ENCODE data around the gene TP53BP1. TPM values are rescaled to one million over a fixed set of nuclear protein-coding genes. Genes with fewer than 3 reads are reported as not detected.

The TP53BP1 gene
- total and polyA plus RNA-seq, 2 of the 13 experiments (the other 11 are each of a cell fraction or from before 2014, with no cell fraction given) = 17.1 to 17.4 TPM

GRCh38 chr15:43492673-43493601 lies at the start of gene TP53BP1 (continued):
- TF ChIP-seq ZXDC (CRISPR knock-in tag; IDR thresholded peaks at IDR 0.05) (no peak), FOSL1 (CRISPR knock-in tag; IDR thresholded peaks at IDR 0.05; ENCODE audit: borderline replicate concordance) (no peak), ZNF558 (CRISPR knock-in tag; IDR thresholded peaks at IDR 0.05; ENCODE audit: borderline replicate concordance) (no peak), ATF2 (CRISPR knock-in tag; IDR thresholded peaks at IDR 0.05) (no peak), CBX2 (IDR thresholded peaks at IDR 0.05; ENCODE audit: low read depth, low read length) (no peak), CBX2 (CRISPR knock-in tag; IDR thresholded peaks at IDR 0.05; ENCODE audit: low read depth) (no peak), ARNT (IDR thresholded peaks at IDR 0.05) (no peak), ZMYM2 (CRISPR knock-in tag; IDR thresholded peaks at IDR 0.05) (no peak), FOXK2 (IDR thresholded peaks at IDR 0.05) (no peak), ZNF678 (CRISPR knock-in tag; IDR thresholded peaks at IDR 0.05) (no peak), GLI4 (CRISPR knock-in tag; IDR thresholded peaks at IDR 0.05; ENCODE audit: borderline replicate concordance) (no peak), ZNF180 (CRISPR knock-in tag; IDR thresholded peaks at IDR 0.05; ENCODE audit: borderline replicate concordance, low read depth) (no peak), TFDP1 (CRISPR knock-in tag; IDR thresholded peaks at IDR 0.05; ENCODE audit: borderline replicate concordance) (peak; percentile 38; the same call in 1 of the 2 replicates), ZNF326 (CRISPR knock-in tag; IDR thresholded peaks at IDR 0.05; ENCODE audit: borderline replicate concordance) (no peak)
- TF ChIP-seq, protein P1, sequence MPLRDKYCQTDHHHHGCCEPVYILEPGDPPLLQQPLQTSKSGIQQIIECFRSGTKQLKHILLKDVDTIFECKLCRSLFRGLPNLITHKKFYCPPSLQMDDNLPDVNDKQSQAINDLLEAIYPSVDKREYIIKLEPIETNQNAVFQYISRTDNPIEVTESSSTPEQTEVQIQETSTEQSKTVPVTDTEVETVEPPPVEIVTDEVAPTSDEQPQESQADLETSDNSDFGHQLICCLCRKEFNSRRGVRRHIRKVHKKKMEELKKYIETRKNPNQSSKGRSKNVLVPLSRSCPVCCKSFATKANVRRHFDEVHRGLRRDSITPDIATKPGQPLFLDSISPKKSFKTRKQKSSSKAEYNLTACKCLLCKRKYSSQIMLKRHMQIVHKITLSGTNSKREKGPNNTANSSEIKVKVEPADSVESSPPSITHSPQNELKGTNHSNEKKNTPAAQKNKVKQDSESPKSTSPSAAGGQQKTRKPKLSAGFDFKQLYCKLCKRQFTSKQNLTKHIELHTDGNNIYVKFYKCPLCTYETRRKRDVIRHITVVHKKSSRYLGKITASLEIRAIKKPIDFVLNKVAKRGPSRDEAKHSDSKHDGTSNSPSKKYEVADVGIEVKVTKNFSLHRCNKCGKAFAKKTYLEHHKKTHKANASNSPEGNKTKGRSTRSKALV (CRISPR knock-in tag; IDR thresholded peaks at IDR 0.05) = no peak
- TF ChIP-seq, protein P2, sequence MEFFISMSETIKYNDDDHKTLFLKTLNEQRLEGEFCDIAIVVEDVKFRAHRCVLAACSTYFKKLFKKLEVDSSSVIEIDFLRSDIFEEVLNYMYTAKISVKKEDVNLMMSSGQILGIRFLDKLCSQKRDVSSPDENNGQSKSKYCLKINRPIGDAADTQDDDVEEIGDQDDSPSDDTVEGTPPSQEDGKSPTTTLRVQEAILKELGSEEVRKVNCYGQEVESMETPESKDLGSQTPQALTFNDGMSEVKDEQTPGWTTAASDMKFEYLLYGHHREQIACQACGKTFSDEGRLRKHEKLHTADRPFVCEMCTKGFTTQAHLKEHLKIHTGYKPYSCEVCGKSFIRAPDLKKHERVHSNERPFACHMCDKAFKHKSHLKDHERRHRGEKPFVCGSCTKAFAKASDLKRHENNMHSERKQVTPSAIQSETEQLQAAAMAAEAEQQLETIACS (CRISPR knock-in tag; IDR thresholded peaks at IDR 0.05) = no peak
- TF ChIP-seq, protein P3, sequence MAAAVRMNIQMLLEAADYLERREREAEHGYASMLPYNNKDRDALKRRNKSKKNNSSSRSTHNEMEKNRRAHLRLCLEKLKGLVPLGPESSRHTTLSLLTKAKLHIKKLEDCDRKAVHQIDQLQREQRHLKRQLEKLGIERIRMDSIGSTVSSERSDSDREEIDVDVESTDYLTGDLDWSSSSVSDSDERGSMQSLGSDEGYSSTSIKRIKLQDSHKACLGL (CRISPR knock-in tag; IDR thresholded peaks at IDR 0.05) = no peak

Measured in HepG2 (cell line).